Bronchial epithelial cell (primary cell): Measurements from ENCODE around the gene POU2AF3. TPM values are rescaled to one million over a fixed set of nuclear protein-coding genes. Genes with fewer than 3 reads are reported as not detected.

Source experiments
- DNase-seq: peaks from one replicate; pipeline ENCODE4 v3.0.0-alpha.2; 2010; ENCODE audit warnings: low read depth
- FAIRE-seq: peaks from 2 replicates; lab custom pipeline; 2011; peaks lifted over from hg19 to GRCh38; lab: Jason Lieb, UNC
- H3K27me3 ChIP-seq: 2 replicates; pipeline ENCODE4 v1.5.1; 2011; ENCODE audit warnings: low read length; ENCODE audit not compliant: control insufficient read depth, insufficient read depth
- H3K36me3 ChIP-seq: 2 replicates; pipeline ENCODE4 v1.5.1; 2011; ENCODE audit warnings: low read length; ENCODE audit not compliant: control insufficient read depth, insufficient read depth
- H3K4me3 ChIP-seq: 2 replicates; pipeline ENCODE4 v1.5.1; 2011; ENCODE audit warnings: mild to moderate bottlenecking, low read depth, low read length, control low read depth
- CTCF ChIP-seq: IDR thresholded peaks from 2 replicates; pipeline ENCODE4 v1.5.1; 2011; ENCODE audit warnings: mild to moderate bottlenecking, moderate library complexity, low read length, control low read depth, inconsistent platforms; ENCODE audit not compliant: insufficient read depth, severe bottlenecking
- total RNA-seq: library from RNA; depleted of rRNA; stranded (reverse); fragments of >200 nt; gene quantifications from 2 replicates; pipeline ENCODE4 v1.2.1, GENCODE V29; 2014

Gene POU2AF3
- total RNA-seq, 1 donor from 2014 or later = not detected

GRCh38 chr11:111331711-111332479 is 33.5 kb downstream of the POU2AF3 start:
- FAIRE-seq (no peak), DNase-seq (peak; percentile 71)

GRCh38 chr11:111334532-111335502 is 36.5 kb downstream of the POU2AF3 start:
- Histone ChIP-seq H3K4me3 (no peak overlapping the region), H3K27me3 (no peaks in the 10 kb centered on the region), H3K36me3 (no peaks in the 10 kb centered on the region)
- DNase-seq (no peak), FAIRE-seq (no peak)
- no peak for TF ChIP-seq CTCF

More at GRCh38 chr11:111331711-111332479, 33.5 kb downstream of the POU2AF3 start:
- Histone ChIP-seq H3K36me3 (no peaks in the 10 kb centered on the region), H3K27me3 (no peaks in the 10 kb centered on the region), H3K4me3 (no peak overlapping the region)
- TF ChIP-seq CTCF = no peak

GRCh38 chr11:111335549-111335948 is 37.2 kb downstream of the POU2AF3 start:
- no peak for TF ChIP-seq CTCF
- Histone ChIP-seq H3K27me3 (no peaks in the 10 kb centered on the region), H3K36me3 (no peaks in the 10 kb centered on the region), H3K4me3 (no peak overlapping the region)
- no peak for FAIRE-seq
- DNase-seq = no peak

- H3K27me3 ChIP-seq = no peaks in the 10 kb centered on the region
- H3K36me3 ChIP-seq = no peaks in the 10 kb centered on the region
- no peak overlapping the region for H3K4me3 ChIP-seq
- DNase-seq = no peak
- FAIRE-seq = no peak
- no peak for TF ChIP-seq CTCF
These were observed 37.7 kb downstream of the POU2AF3 start for GRCh38 chr11:111336062-111336461.

- no peak overlapping the region for H3K4me3 ChIP-seq
- no peak for TF ChIP-seq CTCF
- DNase-seq (peak; percentile 54), FAIRE-seq (no peak)
- no peaks in the 10 kb centered on the region for H3K27me3 ChIP-seq
- H3K36me3 ChIP-seq = no peaks in the 10 kb centered on the region
These were observed 38.4 kb downstream of the POU2AF3 start for GRCh38 chr11:111336582-111337256.
